HG03432 (cell line): ENCODE measurements around the gene KCNQ1.

Experiments used
- ATAC-seq: cut with Tn5 transposase; IDR thresholded peaks from one replicate; pipeline ENCODE4 v1.9.1; 2021; ENCODE audit warnings: mild to moderate bottlenecking, moderate library complexity; ENCODE audit not compliant: unreplicated experiment

Gene KCNQ1

DNA sequence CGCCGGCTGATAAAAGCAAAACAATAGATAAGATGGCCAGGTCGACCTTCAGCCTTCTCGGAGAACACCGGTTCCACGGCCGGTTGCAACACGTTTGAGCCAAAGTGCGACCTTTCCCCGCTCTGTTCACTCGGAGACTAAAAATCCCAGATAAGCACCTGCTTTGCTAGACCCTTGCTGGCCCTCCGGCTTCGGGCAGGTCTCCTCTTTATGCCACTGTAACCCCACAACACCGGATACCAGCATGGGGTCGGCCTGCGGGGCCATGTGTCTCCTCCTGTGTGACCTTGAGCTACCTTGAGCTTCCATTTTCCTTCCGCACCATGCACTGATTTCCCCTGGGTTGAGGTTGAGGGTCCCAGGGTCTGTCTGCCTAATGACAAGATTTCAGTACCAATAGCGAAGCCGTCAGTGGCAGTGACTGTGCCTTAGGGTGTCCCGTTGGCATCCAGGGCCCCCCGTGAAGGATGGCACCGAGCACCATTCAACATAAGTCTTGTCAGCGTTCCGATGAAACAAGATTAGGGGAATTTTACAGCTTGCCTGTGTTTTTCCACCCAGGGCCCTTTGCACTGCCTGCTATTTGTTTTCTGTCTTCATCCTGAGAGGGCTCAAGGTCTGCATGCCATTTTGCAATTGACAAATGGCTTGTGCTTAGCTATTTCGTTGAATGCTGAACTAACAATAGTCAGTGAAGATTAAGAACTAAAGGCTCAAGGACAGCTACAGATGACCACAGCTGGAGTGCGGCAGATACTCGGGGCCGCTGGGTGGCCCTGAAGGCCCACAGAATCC is 118.6 kb downstream of the KCNQ1 start:
- ATAC-seq = no peak

DNA sequence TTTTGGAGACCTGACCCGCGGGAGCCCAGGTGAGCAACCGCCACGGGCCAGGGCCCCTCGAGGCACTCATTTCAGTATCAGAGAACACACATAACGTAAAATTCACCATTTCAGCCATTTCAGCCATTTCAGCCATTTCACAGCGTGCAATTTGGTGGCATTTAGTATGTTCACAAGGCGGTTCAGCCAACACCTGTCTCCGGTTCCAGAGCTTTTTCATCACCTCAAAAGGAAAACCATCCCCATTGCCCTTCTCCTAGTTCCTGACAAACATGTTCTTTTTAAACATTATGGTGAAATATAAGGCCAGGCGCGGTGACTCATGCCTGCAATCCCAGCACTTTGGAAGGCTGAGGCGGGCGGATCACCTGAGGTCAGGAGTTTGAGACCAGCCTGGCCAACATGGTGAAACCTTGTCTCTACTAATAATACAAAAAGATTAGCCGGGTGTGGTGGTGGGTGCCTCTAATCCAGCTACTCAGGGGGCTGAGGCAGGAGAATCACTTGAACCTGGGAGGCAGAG is 119.3 kb downstream of the KCNQ1 start:
- ATAC-seq = no peak

DNA sequence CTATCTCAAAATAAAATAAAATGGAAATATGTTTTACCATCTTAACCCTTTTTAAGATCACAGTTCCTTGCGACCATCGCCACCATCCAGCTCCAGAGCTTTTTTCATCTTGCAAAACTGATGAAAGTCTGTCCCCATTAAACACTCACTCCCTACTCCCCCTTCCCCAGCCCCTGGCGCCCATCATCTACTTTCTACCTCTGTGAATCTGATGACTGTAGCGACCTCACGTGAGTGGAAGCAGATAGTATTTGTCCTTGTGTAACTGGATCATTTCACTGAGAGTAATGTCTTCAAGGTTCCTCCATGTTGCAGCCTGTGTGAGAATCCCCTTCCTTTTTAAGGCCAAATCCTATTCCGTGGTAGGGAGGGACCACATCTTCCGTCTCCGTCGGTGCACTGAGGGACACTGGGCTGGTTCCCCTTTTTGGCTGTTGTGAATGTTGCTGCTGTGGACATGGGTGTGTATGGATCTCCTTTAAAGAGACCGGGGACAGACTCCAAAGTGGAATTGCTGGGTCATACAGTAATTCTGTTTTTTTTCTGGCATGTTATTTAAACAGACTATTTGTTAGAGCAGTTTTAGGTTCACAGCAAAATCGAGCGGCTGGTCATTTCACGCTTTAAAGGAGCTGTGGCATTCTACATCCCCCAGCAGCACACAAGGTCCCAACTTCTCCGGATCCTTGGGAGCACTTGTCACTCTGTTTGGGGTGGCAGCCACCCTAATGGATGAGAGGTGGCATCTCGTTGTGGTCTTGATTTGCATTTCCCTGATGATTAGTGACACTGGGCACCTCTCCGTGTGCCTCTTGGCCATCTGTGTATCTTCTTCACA is 120.0 kb downstream of the KCNQ1 start:
- no peak for ATAC-seq

DNA sequence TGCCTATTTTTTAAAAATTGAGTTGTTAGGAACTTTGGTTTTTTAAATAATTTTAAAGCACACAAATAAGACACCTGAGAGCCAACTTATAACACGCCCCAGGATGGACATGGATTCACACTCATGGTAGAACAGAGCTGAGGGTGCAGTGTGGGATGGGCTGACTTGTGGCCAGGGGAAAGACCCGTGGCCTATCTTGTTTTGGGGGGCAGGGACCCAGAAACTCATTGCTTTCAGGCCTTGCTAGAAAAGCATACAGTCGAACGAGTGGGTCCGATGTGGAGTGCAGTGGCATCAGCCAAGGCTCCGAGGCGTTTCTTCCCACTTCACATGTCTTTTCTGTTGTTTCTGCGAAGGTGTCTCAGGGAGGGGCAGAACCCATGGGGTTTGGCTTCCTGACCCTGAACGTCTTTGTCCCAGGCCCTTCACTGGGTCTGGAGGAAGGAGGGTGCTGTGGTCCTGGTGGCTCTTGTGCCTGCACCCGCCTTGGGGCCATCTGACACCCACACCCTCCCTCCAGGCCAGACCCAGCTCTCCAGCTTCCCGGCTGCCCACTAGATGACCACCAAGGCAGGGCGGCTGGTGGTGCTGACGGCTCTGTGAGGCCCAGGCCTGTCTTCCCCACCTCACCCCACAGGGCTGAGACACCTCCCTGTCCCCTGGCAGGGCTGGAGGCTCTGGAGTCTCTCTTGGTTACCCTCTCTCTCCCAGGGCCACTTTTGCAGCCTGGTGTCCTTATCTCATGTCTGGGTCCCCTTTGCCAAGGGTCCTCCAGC is 120.8 kb downstream of the KCNQ1 start:
- ATAC-seq = no peak

DNA sequence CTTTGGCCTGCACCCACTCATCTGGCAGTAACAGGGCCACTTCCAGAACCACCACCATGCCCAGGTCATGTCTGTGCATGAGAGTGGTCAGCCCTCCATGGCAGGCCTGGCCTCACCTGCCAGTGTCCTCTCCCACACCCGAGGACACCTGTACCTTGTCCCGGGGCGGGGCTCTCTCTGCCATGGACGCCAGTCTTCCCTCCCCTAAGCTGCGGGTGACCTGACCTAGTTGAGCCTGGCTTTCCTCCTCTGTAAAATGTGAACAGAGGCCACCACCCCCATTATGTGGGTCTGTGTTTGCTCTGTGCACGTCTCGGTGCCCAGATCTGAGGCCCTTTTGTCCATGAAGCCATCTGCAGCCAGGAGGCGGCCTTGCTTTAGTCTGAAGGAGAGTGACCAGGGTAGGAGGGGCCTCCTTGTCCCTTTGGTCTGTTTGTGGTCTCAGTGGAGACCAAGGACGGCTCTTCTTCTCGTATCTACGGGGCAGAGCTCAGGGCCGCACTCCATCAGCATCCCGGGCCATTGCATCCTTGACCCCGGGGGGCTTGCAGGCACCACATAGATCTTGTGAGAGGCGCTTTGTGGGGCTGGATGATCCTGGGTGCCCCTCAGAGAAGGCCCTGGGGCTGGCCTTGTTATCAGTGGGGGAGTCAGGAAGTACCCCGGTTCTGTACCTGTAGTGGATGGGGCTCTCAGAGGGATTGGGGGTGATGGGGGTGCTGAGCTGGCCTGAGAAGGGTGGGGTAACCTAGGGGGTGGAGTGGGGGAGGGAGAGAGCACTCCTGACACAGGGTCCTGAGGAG is 121.6 kb downstream of the KCNQ1 start:
- ATAC-seq = no peak

DNA sequence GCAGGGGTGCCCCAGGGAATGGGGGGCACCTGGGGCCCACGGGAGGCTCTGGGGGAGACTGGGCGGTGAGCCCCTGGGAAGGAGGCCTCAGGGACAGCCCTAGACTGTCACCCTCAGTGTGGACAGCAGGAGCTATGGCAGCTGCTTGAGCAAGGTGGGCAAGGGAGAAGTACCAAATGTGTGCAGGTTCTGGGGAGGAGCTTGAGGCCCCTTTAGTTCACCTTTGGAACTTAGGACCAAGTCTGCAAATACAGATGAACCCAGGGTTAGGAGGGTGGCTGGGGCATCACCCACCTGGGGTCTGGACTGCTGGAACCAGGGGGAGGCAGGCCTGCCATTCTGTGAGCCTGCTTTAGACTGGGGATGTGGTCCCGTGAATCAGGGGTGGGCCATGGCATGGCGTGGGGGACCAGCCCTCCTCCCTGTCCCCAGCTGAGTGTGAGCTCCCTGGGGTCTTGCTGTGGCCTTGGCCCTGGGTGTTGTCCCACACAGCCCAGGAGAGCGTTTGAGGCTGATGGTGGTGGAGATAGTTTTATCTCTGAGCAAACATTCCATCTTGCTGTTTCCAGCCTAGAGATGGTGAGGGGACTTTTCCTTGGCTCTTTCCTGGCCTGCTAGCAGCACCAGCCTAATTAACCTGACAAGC is 122.3 kb downstream of the KCNQ1 start:
- ATAC-seq = no peak

DNA sequence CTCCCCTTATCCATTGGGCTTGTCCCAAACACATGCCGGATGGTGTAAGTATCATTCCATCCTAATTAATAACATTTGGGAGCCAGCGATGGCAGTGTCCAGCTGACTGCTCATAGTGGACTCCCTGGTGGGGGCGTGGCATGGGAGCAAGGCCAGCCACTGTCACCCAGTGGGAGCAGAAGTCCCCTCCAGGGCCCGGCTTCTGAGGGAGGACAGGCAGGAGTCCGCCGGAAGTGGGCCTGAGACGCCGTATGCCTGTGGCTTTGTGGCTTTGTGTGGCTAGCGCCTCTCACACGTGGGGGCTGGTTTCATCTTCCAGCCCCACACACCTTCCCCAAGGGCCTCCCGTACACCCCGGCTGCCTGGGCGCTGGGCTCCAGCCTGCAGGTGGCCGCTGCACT is 124.5 kb downstream of the KCNQ1 start:
- no peak for ATAC-seq

DNA sequence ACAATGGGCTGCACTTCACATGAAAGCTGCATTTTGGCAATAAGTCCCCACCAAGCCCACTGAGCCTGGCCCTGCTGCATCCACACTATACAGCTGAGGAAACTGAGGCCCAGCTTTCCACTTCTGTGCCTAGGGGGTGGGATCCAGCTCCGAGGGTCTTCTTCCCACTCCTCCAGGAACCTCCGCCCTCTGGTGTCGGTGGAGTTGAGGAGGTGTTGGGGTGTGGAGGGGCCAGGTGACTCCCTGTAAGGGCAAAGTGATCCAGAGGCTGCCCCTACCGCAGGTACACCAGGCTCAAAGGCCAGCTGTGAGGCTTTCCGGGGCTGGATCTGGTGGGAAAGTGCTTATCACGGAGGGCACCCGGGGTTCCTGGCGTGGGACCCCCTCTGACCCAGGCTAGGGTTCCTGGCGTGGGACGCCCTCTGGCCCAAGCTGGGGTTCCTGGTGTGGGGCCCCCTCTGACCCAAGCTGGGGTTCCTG is 125.0 kb downstream of the KCNQ1 start:
- ATAC-seq = no peak

DNA sequence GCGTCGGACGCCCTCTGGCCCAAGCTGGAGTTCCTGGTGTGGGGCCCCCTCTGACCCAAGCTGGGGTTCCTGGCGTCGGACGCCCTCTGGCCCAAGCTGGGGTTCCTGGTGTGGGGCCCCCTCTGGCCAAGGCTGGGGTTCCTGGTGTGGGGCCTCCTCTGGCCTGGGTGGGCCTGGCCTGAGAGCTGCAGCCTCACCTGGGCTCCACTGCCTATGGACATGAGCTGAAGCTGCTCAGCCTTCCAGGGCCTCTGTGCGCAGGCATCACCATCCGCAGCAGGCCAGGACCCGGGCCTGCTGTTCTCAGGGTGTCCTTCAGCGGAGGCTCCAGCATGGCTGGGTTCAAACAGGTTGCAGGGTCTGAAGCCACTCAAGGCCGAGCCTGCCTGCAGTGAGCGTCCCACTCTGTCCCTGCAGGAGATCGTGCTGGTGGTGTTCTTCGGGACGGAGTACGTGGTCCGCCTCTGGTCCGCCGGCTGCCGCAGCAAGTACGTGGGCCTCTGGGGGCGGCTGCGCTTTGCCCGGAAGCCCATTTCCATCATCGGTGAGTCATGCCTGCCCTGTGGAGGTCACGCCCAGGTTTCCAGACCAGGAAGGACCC is 125.5 kb downstream of the KCNQ1 start:
- no peak for ATAC-seq

DNA sequence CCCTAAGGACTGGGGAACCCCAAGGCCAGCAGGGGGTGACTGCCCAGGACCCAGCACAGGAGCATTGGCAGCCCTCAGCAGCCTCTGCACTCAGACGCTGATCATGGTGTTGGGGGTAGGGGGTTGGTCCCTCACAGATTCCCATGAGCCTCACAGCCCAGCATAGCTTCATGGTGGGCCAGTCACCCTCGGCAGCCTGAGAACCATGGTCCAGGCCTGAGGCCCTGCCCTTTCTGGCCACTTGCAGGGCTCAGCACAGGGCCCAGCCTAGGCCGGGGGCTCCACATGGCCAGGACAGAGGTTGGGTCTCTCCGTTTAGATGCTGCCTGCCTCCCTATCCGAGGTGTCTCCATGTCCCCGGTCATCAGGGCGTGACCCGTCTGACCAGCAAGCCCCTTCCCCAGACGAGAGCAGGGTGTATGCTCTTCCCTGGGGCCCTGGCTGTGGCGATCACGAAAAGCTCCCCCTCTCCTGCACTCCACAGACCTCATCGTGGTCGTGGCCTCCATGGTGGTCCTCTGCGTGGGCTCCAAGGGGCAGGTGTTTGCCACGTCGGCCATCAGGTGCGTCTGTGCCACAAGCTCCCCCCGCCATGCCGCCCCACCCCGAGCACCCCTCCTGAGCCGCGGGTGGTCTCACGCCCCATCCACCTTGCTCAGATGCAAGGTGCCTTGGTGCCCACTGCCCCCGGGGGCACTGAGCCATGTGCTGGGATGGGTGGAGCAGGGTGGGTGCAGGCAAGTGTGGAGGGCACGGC is 126.2 kb downstream of the KCNQ1 start:
- ATAC-seq = no peak

DNA sequence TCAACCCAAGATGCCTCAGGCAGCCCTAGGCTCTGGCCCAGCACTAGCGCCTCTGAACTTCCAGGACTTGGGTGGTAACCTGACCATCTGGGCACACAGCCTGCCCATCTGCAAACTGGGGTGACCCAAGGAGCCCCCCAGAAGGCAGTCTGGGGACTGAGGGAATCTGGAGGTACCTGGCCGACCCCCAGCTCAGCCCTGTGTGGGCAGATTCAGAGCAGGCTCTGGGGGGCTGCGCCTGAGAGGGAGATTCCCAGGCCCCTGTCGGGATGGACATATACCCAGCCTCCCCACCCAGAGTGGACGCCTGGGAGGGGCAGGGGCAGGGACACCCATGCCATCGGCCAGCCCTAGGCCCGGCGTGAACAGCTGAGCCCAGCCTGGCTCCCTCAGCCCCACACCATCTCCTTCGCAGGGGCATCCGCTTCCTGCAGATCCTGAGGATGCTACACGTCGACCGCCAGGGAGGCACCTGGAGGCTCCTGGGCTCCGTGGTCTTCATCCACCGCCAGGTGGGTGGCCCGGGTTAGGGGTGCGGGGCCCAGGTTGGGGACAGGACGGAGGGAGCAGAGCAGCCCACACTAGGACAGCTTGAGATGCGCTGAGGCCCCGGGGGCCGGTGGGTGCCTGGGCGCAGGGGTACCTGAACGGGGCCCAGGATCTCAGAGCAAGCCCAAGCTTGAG is 126.9 kb downstream of the KCNQ1 start:
- no peak for ATAC-seq

DNA sequence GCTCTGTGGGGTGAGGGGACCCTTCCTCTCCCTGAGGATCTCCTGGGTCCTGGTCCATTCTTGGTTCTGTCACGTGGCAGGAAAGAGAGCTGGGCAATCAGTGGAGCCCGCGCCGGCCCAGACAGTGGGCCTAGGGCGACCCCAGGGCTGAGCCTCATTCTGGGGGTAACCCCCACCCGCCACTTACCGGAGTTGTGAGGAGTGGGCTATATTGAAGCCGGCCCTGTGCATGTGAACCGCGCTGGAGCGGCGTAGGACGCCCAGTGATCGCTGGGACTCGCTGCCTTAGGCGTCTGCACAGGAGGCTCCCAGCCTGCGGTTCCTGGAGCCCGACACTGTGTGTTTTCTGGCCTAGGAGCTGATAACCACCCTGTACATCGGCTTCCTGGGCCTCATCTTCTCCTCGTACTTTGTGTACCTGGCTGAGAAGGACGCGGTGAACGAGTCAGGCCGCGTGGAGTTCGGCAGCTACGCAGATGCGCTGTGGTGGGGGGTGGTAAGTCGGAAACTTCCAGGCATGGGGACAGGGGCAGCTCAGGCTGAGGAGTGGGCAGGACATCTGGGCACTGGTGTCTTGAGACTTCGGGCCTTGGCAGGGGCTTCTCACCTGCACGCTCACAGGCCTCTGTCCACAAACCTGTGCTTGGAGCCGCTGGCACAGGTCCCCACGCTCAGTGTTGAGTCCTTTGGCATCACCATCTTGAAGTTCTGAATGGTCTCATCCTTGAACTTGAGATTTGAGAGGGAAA is 127.9 kb downstream of the KCNQ1 start:
- no peak for ATAC-seq

DNA sequence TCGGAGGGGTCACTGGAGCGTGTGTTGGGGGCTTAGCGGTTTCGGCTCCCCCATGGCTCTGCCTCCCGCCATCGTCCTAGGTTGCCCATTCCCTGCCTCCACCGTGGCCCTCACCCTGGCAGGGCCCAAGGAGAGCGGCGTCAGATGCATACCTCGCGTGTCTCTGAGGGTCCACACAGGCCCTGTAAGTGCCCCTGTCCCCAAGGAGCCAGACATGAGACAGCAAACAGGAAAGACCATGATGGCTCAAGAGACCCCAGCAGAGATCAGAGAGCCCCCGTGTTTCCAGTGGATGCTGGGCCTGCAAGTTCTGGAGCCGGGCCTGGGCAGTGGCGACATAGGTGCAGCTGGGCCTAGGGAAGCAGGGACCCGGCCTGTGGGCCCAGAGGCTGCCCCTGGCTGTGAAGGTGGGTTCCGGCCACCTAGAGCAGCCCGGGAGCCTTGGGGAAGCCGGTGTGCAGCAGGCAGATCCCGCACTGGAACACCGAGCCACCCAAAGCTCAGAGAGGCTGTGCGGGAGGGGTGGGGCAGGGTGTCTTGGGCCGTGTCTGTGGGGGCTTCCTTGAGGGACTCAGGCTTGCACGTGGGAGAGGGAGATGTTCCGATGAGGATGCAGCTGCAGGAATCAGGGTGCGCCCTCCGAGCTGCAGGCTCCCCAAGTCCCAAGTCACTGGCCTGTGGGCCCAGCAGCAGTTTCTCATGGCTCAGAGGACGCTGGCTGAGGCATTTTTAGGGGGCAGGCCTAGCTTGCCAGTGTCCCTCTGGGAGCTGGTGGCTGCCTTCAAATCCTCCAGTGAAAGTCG is 128.6 kb downstream of the KCNQ1 start:
- ATAC-seq = no peak

DNA sequence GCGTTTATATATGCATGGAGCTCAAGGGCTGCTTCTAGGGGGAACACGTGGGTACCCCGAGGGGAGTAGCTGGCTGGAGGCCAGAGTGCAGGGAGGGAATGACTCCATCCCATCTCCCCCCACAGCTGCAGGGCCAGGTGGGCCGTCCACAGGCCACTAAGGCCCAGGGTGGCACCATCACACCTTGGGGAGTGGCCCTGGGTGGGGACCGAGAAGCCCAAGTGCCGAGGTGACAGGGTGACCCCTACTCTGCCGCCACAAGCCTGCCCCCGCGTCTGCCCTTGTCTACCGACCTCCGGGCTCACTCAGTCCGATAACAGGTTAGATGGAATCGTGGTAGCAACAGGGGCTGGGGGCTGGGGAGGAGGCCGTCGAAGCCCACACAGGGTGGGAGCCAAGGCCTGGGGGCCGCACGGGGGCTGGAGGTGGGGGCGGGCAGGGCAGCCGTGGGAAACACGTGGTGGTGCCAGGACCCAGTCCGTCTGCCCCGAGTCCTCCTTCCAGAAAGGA is 129.3 kb downstream of the KCNQ1 start:
- no peak for ATAC-seq

DNA sequence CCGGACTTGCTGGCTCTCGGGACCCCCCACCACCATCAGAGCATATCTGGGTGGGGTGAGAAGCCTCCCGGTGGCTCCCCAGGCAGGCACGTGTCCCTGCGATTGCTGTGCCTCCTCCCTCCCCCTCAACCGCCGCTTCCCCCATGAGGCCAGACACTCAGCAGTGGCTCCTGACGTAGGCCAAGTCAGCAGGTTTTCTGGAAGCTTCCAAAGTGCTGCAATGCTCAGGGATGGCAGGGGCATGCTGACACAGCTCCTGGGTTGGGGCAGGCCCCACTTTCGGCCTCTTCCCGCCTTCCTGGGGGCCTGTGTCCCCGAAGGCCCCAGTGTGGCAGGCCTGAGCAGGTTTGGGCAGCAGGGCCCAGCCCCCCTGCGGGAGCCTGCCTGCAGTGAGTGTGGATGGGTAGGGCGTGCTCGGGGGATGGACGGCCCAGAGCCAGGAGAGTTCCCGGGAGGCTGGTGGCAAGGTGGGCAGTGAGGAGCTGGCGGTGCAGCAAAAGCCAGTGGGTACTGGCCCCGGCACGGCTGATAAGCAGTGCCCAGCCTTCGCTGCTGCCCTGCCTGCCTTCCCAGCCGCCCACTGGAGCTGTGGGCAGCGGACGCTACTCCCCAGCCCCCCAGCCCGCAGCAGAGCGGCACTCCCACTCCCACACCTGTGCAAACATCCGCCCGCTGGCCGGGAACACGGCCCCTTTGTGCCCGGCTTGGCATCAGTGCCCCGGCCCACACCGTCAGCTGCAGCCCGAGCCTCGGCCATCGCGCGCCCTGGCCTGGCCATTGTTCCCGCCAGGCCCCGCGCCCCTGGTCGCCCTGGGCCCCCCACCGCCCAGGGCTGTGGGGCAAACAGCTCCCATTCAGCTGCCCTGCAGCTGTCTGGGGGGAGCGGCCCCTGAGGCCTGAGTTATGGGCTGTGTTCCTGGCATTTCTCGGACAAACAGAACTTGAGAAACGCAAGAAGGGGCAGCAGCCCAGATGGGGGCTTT is 130.0 kb downstream of the KCNQ1 start:
- no peak for ATAC-seq
